Esophagus squamous epithelium (tissue), 4 donors: ENCODE measurements around the gene FOXB1.

Source experiments
- CTCF ChIP-seq, 6 experiments: fragments of 450-650 bp in 4 of 6; fragments of 200-600 bp in 2 of 6; sonication (generic) in 2 of 6; IDR thresholded peaks; one replicate each; pipeline ENCODE4 v1.5.1; 2016 to 2019; ENCODE audit warnings: antibody characterized with exemption in 6 of 6, mild to moderate bottlenecking in 4 of 6, moderate library complexity in 4 of 6
- POLR2A ChIP-seq, 4 donors: fragments of 450-650 bp; IDR thresholded peaks; one replicate each; pipeline ENCODE4 v1.6.1; 2017; ENCODE audit warnings: antibody characterized with exemption in 4 of 4, mild to moderate bottlenecking in 4 of 4, moderate library complexity in 3 of 4

GRCh38 chr15:60006873-60007272, 2.8 kb downstream of the FOXB1 start:
- TF ChIP-seq CTCF (IDR thresholded peaks at IDR 0.05) (no peak), POLR2A (IDR thresholded peaks at IDR 0.05) (no peak)
